Activated T-cell treated with anti-CD3 and anti-CD28 coated beads, Interleukin-2, amount 50 U/mL, for 4 hours (primary cell): ENCODE measurements around the gene TSPYL6. TPM values are rescaled to one million over a fixed set of nuclear protein-coding genes. Genes with fewer than 3 reads are reported as not detected.

Source experiments
- ATAC-seq, 2 donors: fragments of 200-7000 bp; cut with Tn5 transposase; one replicate each; pipeline ENCODE4 v1.10.0; 2021
- DNase-seq: peaks from one replicate; pipeline ENCODE4 v3.0.0-alpha.2; 2020
- H3K27me3 Mint-ChIP-seq: one replicate; pipeline ENCODE4 v1.8.0; 2021; ENCODE audit warnings: low read depth, mixed read lengths
- H3K36me3 Mint-ChIP-seq: one replicate; pipeline ENCODE4 v1.8.0; 2022; ENCODE audit warnings: mixed read lengths; ENCODE audit not compliant: insufficient read depth
- H3K4me1 Mint-ChIP-seq: one replicate; pipeline ENCODE4 v1.8.0; 2021; ENCODE audit warnings: low read depth, mixed read lengths
- H3K4me3 Mint-ChIP-seq: one replicate; pipeline ENCODE4 v1.8.0; 2021; ENCODE audit warnings: mild to moderate bottlenecking, moderate library complexity, mixed read lengths
- H3K9me3 Mint-ChIP-seq: one replicate; pipeline ENCODE4 v1.8.0; 2021; ENCODE audit warnings: mixed read lengths
- total RNA-seq, 3 donors: library from RNA; stranded (reverse); gene quantifications; one replicate each; pipeline ENCODE4 v1.2.1, GENCODE V29; 2021

The TSPYL6 gene
- total RNA-seq, 3 donors from 2014 or later = not detected

DNA sequence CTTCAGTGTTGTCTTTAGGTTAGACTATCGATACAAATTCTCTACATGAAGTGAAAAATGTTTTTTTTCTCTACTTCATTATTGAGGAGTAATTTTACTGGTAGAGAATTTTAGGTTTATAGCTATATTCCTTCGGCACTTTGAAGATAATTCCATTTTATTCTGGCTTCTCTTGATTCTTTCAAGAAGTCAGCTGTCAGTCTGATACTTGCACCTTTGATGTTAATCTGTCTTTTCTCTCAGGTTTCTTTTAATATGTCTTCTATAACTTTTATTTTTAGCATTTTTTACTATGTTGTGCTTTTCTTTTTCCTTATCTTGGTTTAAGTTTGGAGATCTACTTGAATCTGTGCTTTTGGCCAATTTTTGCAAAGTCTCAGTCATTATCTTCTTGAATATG, 18.6 kb downstream of the TSPYL6 start:
- Mint-ChIP-seq H3K4me3 (no peak overlapping the region), H3K27me3 (no peaks in the 10 kb centered on the region), H3K4me1 (no peaks in the 10 kb centered on the region), H3K9me3 (peaks cover 14% of the 10 kb centered on the region), H3K36me3 (peaks cover 14% of the 10 kb centered on the region)
- DNase-seq (no peak), ATAC-seq (no peak)

DNA sequence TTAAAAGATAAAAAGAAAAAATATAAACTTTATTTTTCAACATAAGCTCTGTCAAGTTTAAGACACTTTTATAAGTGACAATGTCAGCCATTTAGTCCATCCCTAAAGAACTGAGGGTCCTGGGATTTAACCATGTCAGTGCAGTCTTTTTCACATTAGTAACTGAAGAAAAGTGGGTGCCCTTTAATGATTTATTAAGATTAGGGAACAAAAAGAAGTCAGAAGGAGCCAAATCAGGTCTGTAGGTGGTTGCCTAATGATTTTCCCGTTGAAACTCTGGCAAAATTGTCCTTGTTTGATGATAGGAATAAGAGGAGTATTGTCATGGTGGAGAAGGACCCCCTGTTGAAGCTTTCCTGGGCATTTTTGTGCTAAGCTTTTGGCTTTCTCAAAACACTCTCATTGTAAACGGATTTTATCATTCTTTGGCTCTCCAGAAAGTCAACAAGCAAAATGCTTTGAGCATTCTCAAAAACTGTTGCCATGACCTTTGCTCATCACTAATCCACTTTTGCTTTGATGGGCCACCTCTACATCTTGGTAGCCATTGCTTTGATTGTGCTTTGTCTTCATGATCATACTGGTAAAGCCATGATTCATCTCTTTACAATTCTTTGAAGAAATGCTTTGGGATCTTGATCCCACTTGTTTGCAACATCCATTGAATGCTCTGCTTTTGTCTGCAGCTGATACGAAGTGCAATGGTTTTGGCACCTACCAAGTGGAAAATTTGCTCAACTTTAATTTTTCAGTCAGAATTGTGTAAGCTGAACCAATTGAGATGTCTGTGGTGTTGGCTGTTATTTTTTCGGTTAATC, 22.0 kb downstream of the TSPYL6 start:
- Mint-ChIP-seq H3K4me1 (no peaks in the 10 kb centered on the region), H3K27me3 (no peaks in the 10 kb centered on the region), H3K9me3 (peaks cover 14% of the 10 kb centered on the region), H3K36me3 (peaks cover 20% of the 10 kb centered on the region), H3K4me3 (no peak overlapping the region)
- ATAC-seq (no peak), DNase-seq (no peak)

DNA sequence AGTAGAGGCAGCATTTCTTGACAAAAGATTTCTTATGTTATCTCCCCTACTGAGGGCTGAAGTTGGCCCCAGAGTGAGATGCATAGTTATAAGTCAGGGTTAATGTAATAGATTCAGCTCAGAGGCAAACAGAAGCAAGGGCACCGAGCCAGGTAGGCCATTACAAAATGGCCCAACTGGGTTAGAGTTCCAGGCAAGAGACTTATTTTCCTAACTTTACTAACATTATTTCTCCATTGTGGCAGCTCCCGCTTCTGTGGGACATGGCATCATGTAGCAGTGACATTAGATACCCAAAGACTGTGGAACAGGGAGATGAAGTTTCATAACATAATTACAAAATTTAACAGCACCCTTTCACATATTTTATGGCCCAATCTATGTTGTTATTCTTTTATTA, 27.1 kb downstream of the TSPYL6 start:
- Mint-ChIP-seq H3K9me3 (no peaks in the 10 kb centered on the region), H3K36me3 (peaks cover 23% of the 10 kb centered on the region), H3K4me3 (no peak overlapping the region), H3K4me1 (no peaks in the 10 kb centered on the region), H3K27me3 (no peaks in the 10 kb centered on the region)
- ATAC-seq (no peak), DNase-seq (no peak)

DNA sequence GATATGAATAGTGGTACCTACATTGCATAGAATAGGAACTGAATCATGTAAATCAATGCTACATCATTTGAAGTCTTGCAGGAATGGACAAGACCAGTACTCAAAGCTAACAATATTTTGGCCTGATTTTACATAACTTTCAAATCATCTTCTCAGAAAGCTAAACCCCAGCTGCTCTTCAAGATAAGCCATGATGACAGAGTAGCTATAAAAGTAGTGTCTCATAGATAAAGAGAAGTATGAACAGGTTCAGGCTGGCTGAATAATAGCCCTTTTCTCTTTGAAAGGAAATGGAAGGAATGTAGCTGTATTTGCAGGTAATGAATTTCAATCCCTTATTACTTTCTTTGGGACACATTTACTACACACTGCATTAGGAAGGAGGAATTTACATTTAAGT, 28.2 kb downstream of the TSPYL6 start:
- Mint-ChIP-seq H3K4me3 (no peak overlapping the region), H3K4me1 (no peaks in the 10 kb centered on the region), H3K36me3 (peaks cover 29% of the 10 kb centered on the region), H3K27me3 (no peaks in the 10 kb centered on the region), H3K9me3 (no peaks in the 10 kb centered on the region)
- ATAC-seq (no peak), DNase-seq (no peak)

DNA sequence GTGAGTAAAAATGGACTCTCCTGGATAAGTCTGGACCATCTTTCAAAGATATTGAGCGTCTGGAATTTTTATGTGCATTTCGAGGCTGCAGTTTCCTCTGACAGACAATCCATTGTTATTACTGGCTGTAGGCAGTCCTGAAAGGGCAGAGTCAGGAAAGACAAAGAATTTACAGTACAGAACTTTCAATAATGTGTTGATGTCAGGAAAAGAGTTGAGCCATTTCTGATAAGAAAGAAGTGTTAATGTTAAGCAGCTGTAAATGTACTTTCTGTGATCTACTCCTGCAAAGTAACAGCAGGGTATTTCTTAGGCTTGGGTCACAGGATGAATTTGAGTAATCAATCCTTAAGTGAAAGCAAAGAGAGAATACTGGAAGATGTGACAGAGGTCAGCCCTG, 29.8 kb downstream of the TSPYL6 start:
- ATAC-seq (no peak), DNase-seq (no peak)
- H3K4me1 Mint-ChIP-seq = no peaks in the 10 kb centered on the region

DNA sequence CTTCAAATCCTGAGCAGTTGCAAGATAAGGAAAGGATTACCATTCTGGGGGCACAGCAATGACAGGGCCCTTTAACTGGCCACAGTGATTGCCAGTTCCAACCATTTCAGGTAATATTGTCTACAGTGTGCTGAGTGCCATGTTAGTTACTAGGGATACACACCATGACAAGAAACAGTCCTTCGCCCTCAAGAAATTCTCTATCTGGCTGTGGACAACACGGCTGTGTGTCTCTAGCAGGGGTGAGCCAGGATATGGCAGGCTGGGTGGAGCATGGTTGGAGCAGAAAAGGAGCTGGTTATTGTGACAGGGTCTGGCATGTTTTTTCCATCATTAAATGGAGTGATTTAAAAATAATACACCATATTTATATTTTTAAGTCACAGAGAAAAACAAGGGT, 31.0 kb downstream of the TSPYL6 start:
- no peak overlapping the region for H3K4me3 Mint-ChIP-seq

More for the DNA sequence above, 29.8 kb downstream of the TSPYL6 start:
- peaks cover 26% of the 10 kb centered on the region for H3K36me3 Mint-ChIP-seq
- H3K4me3 Mint-ChIP-seq = no peak overlapping the region
- H3K27me3 Mint-ChIP-seq = no peaks in the 10 kb centered on the region
- no peaks in the 10 kb centered on the region for H3K9me3 Mint-ChIP-seq

DNA sequence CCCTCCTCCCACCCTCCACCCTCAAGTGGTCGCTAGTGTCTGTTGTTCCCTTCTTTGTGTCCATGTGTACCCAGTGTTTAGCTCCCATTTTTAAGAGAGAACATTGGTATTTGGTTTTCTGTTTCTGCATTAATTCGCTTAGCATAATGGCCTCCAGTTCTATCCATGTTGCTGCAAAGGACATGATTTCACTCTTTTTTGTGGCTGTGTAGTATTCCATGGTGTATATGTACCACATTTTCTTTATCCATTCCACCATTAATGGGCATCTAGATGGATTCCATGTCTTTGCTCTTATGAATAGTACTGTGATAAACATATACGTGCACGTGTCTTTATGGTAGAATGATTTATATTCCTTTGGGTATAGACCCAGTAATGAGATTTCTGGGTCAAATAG, 42.9 kb downstream of the TSPYL6 start:
- no peaks in the 10 kb centered on the region for H3K4me1 Mint-ChIP-seq
- no peak overlapping the region for H3K4me3 Mint-ChIP-seq

More for the DNA sequence above, 31.0 kb downstream of the TSPYL6 start:
- H3K4me1 Mint-ChIP-seq = no peaks in the 10 kb centered on the region
- peaks cover 24% of the 10 kb centered on the region for H3K36me3 Mint-ChIP-seq
- DNase-seq (no peak), ATAC-seq (no peak)
- H3K27me3 Mint-ChIP-seq = no peaks in the 10 kb centered on the region
- H3K9me3 Mint-ChIP-seq = no peaks in the 10 kb centered on the region

DNA sequence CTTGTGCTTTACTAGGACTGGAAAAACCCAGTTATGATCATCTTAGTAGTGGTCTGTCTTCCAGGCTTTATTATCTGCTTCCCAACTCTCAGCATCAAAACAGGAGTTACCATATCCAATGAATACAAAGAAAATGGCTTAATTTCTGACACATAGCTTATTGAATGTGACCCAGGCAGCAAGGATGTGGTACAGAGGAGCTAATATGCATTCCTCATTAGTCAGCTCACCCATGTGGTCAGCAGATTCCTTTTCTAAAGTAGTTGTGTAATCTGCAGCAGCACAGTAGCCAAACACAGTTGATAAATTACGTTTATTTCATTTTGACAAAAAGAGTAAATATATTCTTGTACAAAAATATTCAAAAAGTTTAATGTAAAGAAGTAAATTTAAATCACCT, 43.6 kb downstream of the TSPYL6 start:
- peaks cover 18% of the 10 kb centered on the region for H3K36me3 Mint-ChIP-seq
- no peaks in the 10 kb centered on the region for H3K27me3 Mint-ChIP-seq
- ATAC-seq (no peak), DNase-seq (no peak)
- H3K4me3 Mint-ChIP-seq = no peak overlapping the region
- peaks cover 9% of the 10 kb centered on the region for H3K9me3 Mint-ChIP-seq
- no peaks in the 10 kb centered on the region for H3K4me1 Mint-ChIP-seq

More for the DNA sequence above, 42.9 kb downstream of the TSPYL6 start:
- Mint-ChIP-seq H3K36me3 (peaks cover 22% of the 10 kb centered on the region), H3K27me3 (no peaks in the 10 kb centered on the region), H3K9me3 (peaks cover 9% of the 10 kb centered on the region)
- DNase-seq (no peak), ATAC-seq (no peak)

DNA sequence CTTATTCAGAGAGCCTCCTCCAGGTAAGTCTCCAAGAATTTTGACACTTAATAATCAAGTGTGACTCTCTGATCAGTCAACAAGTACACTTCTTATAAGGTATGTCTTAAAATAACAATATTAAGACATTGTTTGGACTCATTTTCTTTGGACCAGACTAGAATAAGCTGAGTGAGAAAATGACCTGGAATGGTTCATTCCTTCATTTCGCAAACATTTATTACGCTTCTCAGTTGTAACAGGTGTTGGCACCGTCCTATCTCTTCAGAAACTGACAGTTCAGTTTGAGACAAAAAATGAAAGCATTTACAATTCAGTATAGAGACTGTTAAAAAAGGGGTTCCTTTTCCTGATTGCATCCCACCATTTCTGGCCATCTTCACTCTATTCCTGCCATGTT, 46.6 kb downstream of the TSPYL6 start:
- no peak overlapping the region for H3K4me3 Mint-ChIP-seq
- no peak for DNase-seq
- no peak for ATAC-seq
- no peaks in the 10 kb centered on the region for H3K9me3 Mint-ChIP-seq
- H3K36me3 Mint-ChIP-seq = peaks cover 15% of the 10 kb centered on the region
- H3K4me1 Mint-ChIP-seq = no peaks in the 10 kb centered on the region
- no peaks in the 10 kb centered on the region for H3K27me3 Mint-ChIP-seq

DNA sequence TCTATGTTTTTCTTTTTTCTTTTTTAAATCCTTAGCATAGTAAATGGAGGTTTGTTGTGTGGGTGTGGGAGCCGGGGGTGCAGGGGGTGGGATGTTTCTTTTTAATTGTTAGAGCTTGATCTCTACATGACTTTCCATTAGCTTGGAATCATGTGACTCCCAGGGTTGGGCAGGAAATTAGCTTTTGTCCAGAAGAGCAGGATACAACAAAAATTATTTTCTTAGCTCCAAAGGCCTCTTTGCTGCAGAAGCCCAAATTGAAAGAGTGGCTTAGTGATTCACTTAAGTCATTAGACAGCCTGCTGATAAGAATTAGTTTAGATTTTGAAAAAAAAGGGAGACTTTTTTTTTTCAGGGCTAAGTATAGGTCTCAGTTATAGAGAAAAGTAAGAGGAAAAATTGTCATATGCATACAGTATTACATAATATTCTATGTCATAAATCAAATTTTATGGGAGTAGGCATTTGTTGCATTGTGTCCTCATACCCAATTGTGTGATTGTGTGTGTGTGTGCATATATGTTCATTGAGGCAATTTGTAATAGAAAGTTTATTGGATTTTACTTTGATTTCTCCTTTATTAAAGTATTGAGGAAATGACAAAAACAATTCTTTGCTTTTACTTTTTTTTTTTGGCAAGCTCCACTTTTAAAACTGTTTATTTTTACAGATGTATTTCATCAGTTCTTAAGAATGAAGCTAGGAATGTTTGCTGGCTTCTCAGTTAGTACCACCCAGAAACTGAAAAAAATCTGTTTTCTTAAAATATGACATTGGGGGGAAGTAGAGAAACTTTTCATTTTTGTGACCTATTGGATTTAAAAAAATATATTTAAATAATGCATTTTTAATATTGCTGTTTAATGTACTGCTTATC, 47.4 kb downstream of the TSPYL6 start:
- Mint-ChIP-seq H3K4me1 (no peaks in the 10 kb centered on the region), H3K27me3 (no peaks in the 10 kb centered on the region), H3K4me3 (no peak overlapping the region), H3K9me3 (no peaks in the 10 kb centered on the region), H3K36me3 (peaks cover 15% of the 10 kb centered on the region)
- ATAC-seq = no peak
- no peak for DNase-seq

DNA sequence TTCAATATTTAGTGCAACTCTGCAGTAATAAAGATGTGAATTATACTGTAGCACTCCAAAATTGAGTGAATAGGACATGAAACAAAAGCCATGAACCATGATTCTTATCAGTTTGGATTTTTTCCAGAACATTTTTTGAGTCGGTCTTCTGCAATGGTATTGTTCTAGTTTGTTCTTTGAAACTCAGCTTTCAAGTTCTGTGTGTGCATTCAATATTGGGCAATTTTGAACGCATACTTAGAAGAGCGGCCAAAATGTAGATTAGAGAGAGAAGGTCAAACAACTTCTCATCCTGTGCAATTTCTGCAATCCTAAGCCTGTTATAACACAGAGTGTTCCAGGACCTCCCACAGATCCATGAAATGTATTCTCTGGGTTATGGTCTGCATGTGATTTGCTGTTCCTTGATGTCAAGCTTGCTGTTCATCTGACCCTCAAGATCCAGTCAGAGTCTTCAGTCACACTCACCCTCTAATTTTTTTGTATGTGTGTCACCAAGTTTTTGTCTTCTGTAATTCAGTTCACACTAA, 48.3 kb downstream of the TSPYL6 start:
- ATAC-seq = no peak
- H3K27me3 Mint-ChIP-seq = no peaks in the 10 kb centered on the region

DNA sequence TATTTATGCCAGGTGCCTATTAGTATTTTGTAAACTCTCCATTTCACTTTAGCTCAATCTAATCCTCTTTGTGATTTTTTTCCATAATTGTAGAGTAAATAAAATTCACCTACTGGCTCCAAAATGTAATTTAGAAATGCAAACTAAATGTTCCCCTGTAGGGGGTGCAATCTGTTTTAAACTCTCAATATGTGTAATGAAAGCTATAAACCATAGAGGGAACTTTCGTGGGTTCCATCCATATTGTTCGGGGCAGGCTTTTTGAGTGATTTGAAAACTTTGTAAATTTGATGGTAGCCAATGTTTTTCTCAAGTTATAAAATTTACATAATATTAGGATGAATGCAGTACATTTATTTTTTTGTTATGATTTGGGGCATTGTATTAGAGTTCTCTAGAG, 49.4 kb downstream of the TSPYL6 start:
- Mint-ChIP-seq H3K4me1 (no peaks in the 10 kb centered on the region), H3K9me3 (no peaks in the 10 kb centered on the region), H3K36me3 (peaks cover 5% of the 10 kb centered on the region), H3K4me3 (no peak overlapping the region), H3K27me3 (no peaks in the 10 kb centered on the region)
- no peak for ATAC-seq
- no peak for DNase-seq

More for the DNA sequence above, 48.3 kb downstream of the TSPYL6 start:
- H3K4me1 Mint-ChIP-seq = no peaks in the 10 kb centered on the region
- H3K4me3 Mint-ChIP-seq = no peak overlapping the region
- no peak for DNase-seq
- H3K9me3 Mint-ChIP-seq = no peaks in the 10 kb centered on the region
- peaks cover 11% of the 10 kb centered on the region for H3K36me3 Mint-ChIP-seq

DNA sequence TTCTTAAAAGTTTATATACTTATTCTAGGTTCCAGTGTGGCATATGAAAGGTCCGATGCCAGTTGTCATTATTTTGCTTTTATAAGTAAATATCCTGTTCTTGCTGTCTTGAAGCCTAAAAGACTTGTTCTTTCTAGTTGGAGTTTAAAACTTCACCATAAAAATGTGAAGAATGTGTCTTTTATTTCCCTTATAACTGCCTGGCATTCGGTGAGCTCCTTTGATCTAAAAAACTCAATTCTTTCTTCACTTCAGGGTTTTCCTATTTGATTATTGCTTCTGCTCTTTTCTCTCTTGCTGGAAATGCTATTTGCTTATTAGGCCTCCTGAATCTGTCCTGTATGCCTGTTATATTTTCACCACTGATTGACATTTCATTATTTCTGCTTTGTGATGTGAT, 51.6 kb downstream of the TSPYL6 start:
- Mint-ChIP-seq H3K4me1 (no peaks in the 10 kb centered on the region), H3K4me3 (no peak overlapping the region), H3K9me3 (no peaks in the 10 kb centered on the region), H3K36me3 (peaks cover 5% of the 10 kb centered on the region), H3K27me3 (no peaks in the 10 kb centered on the region)
- ATAC-seq (no peak), DNase-seq (no peak)
